22Rv1 (cell line): ENCODE results near the gene FTCD.

ENCODE experiments used
- ZFX ChIP-seq: fragments of 450-650 bp; IDR thresholded peaks from 2 replicates; pipeline ENCODE4 v1.6.1; 2017; ENCODE audit warnings: antibody characterized with exemption, borderline replicate concordance
- TF ChIP-seq, protein P1 (sequence below): fragments of 450-650 bp; IDR thresholded peaks from 2 replicates; pipeline ENCODE4 v1.5.1; 2017; ENCODE audit warnings: mild to moderate bottlenecking

- TF ChIP-seq, protein P1, sequence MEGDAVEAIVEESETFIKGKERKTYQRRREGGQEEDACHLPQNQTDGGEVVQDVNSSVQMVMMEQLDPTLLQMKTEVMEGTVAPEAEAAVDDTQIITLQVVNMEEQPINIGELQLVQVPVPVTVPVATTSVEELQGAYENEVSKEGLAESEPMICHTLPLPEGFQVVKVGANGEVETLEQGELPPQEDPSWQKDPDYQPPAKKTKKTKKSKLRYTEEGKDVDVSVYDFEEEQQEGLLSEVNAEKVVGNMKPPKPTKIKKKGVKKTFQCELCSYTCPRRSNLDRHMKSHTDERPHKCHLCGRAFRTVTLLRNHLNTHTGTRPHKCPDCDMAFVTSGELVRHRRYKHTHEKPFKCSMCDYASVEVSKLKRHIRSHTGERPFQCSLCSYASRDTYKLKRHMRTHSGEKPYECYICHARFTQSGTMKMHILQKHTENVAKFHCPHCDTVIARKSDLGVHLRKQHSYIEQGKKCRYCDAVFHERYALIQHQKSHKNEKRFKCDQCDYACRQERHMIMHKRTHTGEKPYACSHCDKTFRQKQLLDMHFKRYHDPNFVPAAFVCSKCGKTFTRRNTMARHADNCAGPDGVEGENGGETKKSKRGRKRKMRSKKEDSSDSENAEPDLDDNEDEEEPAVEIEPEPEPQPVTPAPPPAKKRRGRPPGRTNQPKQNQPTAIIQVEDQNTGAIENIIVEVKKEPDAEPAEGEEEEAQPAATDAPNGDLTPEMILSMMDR, result no peak
- no peak for TF ChIP-seq ZFX
These were observed 24.3 kb upstream of the FTCD start for GRCh38 chr21:46179708-46180078.
